EH (cell line): Measurements from ENCODE around the gene CNRIP1.
"Not testable (repeated sequence)": the region's sequence is repeated elsewhere in the genome, so short reads cannot be mapped to it uniquely, and the experiment has no call there.

Experiments
- DNase-seq: peaks from one replicate; pipeline ENCODE4 v3.0.0-alpha.2; 2015; ENCODE audit warnings: low read depth

CNRIP1 gene

GRCh38 chr2:68340226-68341061 is 20.7 kb upstream of the CNRIP1 start:
- peak; percentile 23 for DNase-seq

- peak; percentile 89 for DNase-seq
Measured at GRCh38 chr2:68336192-68336591, 16.4 kb upstream of the CNRIP1 start.

- no peak for DNase-seq
Measured at GRCh38 chr2:68333931-68334330, 14.2 kb upstream of the CNRIP1 start.

GRCh38 chr2:68333009-68333408 is 13.3 kb upstream of the CNRIP1 start:
- no peak for DNase-seq

- peak; percentile 67 for DNase-seq
Measured at GRCh38 chr2:68330691-68331090, 10.9 kb upstream of the CNRIP1 start.

GRCh38 chr2:68328901-68329300 is 9.2 kb upstream of the CNRIP1 start:
- DNase-seq, result no peak

GRCh38 chr2:68325056-68325455 is 5.3 kb upstream of the CNRIP1 start:
- no peak for DNase-seq

GRCh38 chr2:68320118-68320641 is 431 bp upstream of the CNRIP1 start:
- DNase-seq, result no peak

GRCh38 chr2:68318914-68319397 is 793 bp downstream of the CNRIP1 start:
- peak; percentile 35 for DNase-seq

GRCh38 chr2:68317971-68318913 is 1.5 kb downstream of the CNRIP1 start:
- DNase-seq, result peak; percentile 27

- DNase-seq, result peak; percentile 67
Measured at GRCh38 chr2:68316111-68316510, 3.6 kb downstream of the CNRIP1 start.

- DNase-seq, result no peak
Measured at GRCh38 chr2:68311033-68311432, 8.7 kb downstream of the CNRIP1 start.

GRCh38 chr2:68309426-68309825 is 10.3 kb downstream of the CNRIP1 start:
- no peak for DNase-seq

GRCh38 chr2:68303902-68304272 is 15.9 kb downstream of the CNRIP1 start:
- not testable (repeated sequence) for DNase-seq

- no peak for DNase-seq
Measured at GRCh38 chr2:68303033-68303901, 16.5 kb downstream of the CNRIP1 start.

GRCh38 chr2:68302281-68302875 is 17.4 kb downstream of the CNRIP1 start:
- DNase-seq, result peak; percentile 61

- DNase-seq, result no peak
Measured at GRCh38 chr2:68295516-68295915, 24.2 kb downstream of the CNRIP1 start.

GRCh38 chr2:68294913-68295312 is 24.8 kb downstream of the CNRIP1 start:
- no peak for DNase-seq

GRCh38 chr2:68294187-68294586 is 25.6 kb downstream of the CNRIP1 start:
- no peak for DNase-seq

GRCh38 chr2:68293755-68294154 is 26.0 kb downstream of the CNRIP1 start:
- no peak for DNase-seq

GRCh38 chr2:68293024-68293423 is 26.7 kb downstream of the CNRIP1 start:
- DNase-seq, result no peak
